Measurements from ENCODE around the gene ADGRG3. TPM values are rescaled to one million over a fixed set of nuclear protein-coding genes. Genes with fewer than 3 reads are reported as not detected.
"Not testable (repeated sequence)": the region's sequence is repeated elsewhere in the genome, so short reads cannot be mapped to it uniquely, and the experiment has no call there.

ADGRG3 gene
- total RNA-seq, 1 donor from 2014 or later = 0.60 TPM

GRCh38 chr16:57663917-57664661 lies 4.0 kb upstream of the ADGRG3 start:
- no peak for DNase-seq (ENCODE audit: low spot score)

DNA sequence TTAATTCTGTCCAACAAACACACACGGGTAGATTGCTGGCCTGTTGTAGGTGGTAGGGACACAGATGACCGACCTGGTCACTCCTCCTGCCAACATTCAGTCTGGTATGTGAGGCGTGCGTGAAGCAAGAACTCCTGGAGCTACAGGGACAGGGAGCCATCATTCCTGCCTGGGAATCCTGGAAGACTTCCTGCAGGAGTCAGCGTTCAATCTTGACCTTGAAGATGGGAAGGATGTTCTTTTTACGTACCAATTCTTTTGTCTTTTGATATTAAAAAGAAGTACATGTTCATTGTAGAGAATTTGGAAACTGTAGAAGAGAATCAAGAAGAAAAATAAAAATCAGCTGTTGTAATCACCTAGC lies 3.5 kb upstream of the ADGRG3 start:
- no peak for DNase-seq (ENCODE audit: low spot score)

DNA sequence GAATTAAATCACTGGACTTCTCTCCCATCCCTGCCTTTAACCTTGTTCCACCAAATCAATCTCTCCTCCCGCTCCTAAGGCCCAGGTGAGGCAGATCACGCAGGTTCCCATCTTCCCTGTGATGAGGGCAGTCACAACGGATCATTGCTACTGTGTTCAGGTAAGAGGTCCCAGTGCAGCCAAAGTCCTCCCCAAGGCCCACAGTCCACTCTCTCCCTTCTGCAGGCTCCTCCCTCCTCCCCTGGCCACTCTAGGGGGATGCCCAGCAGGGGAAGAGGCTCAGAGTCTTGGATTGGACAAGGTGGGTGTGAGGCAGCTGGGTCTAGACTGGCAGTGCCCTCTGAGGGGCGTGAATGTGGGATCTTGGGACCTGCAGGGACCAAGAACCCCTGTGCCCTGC lies 2.6 kb upstream of the ADGRG3 start:
- DNase-seq (ENCODE audit: low spot score) = no peak

- no peak for DNase-seq (ENCODE audit: low spot score)
Measured at GRCh38 chr16:57666353-57667047, 1.6 kb upstream of the ADGRG3 start.

DNA sequence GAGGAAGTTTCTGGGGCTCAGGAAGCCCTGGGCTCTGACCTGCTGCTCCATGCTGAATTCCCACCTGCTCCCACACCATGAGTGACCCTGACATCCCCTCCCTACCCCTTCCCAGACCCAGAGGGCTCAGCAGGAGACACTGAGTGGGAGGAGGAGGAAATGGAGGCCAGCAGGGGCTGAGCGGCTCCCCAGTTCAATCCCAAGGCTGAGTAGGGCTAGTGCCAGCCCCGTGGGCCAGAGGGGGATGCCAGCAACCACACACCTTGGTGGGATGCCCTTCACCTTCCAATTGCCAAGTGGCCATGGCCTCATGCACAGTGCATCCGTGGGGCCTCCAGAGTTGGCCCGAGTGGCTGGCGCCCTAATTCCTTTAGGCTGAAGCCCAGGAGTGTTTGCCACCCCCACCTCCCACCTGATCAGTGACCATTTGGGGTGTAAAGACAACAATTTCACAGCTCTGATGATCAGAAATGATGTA lies 1.0 kb upstream of the ADGRG3 start:
- DNase-seq (ENCODE audit: low spot score) = no peak

DNA sequence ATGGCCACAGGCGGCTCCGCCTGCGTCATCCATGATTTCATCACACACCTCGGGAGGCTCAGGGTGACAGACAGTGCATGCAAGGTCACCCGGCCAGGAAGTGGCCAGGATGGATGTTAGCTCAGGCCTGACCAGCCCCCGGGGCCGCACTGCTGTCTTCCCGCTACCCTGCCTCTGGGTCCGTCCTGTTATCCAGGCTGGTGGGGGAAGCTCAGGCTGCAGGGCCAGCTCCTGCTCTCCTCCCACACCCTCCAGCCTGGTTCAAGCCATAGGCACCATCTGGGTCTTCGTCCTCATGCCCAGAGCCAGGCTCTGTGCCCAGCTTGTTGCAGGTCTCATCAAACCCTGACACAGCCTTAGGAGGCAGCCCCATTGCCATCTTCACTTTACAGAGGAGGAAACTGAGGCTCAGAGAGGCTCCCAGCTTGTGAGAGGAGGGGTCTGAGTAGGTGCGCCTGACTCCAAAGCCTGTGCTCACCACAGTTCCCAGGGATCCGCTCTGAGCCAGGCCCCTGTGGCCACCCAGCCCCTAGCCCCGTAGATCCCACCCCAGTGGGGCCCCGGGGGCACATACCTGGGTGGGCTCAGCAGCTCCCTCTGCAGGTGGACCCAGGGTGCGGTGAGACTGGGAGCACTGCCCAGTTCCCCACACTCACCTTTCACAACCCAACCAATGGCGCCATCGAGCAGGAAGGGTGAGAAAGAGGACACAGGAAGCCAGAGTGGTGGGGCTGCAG lies 412 bp upstream of the ADGRG3 start:
- no peak for DNase-seq (ENCODE audit: low spot score)

- no peak for DNase-seq (ENCODE audit: low spot score)
Measured at GRCh38 chr16:57668630-57669475, 747 bp downstream of the ADGRG3 start.

GRCh38 chr16:57669476-57670162 lies 1.5 kb downstream of the ADGRG3 start:
- no peak for DNase-seq (ENCODE audit: low spot score)

DNA sequence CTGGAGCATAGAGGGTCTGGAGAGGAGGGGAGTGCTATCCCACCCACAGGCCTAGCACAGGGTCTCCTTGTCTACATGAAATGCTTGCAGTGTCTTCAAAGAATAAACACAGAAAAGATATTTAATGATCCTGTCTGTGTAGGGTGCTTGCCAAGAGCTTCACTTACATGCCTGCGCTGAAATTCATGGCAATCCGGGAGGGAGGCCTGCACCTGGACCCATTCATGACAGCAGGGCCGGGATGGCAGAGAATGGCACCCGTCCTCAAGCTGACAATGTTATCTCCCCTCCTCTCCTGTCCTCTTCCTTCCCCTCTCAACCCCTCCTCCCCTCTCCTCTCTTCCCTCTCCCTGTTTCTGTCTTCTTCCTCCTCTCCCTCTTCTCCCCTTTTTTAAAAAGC lies 2.1 kb downstream of the ADGRG3 start:
- DNase-seq (ENCODE audit: low spot score) = no peak

DNA sequence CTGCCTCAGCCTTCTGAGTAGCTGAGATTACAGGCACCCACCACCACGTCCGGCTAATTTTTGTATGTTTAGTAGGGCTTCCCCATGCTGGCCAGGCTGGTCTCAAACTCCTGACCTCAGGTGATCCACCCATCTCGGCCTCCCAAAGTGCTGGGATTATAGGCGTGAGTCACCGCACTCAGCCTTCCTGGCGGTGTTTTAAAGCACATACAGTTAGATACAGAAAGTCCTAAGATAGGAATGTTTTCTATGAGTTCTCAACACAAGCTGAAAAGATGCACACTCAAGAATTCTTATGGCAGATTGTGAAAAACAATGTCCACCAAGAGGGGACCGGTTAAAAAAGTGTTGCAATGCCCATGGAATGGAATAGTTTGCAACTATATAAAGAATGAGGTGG lies 3.3 kb downstream of the ADGRG3 start:
- not testable (repeated sequence) for DNase-seq (ENCODE audit: low spot score)

- no peak for DNase-seq (ENCODE audit: low spot score)
Measured at GRCh38 chr16:57672416-57672815, 4.3 kb downstream of the ADGRG3 start.

- no peak for DNase-seq (ENCODE audit: low spot score)
Measured at GRCh38 chr16:57672824-57673223, 4.7 kb downstream of the ADGRG3 start.

GRCh38 chr16:57675741-57676551 lies 7.8 kb downstream of the ADGRG3 start:
- no peak for DNase-seq (ENCODE audit: low spot score)

GRCh38 chr16:57676553-57677085 lies 8.5 kb downstream of the ADGRG3 start:
- DNase-seq (ENCODE audit: low spot score) = no peak

- peak; percentile 19 for DNase-seq (ENCODE audit: low spot score)
Measured at GRCh38 chr16:57677622-57678369, 9.7 kb downstream of the ADGRG3 start.

DNA sequence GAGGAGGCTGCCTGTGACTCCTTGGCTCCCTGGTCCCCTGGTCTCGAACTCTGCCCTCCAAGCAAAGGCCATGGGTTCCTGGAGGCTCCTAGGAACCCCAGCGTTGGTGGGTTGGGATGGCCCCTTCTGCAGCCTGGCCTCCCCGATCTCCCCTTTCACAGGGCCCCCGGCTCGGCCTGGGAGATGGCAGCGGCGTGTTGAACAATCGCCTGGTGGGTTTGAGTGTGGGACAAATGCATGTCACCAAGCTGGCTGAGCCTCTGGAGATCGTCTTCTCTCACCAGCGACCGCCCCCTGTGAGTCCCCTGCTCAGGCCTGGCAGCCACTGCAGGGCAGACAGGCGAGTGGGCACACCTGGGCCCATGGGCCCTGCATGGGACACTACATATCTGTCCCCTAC lies 10.9 kb downstream of the ADGRG3 start:
- DNase-seq (ENCODE audit: low spot score) = no peak

- DNase-seq (ENCODE audit: low spot score) = no peak
Measured at GRCh38 chr16:57679767-57680482, 11.8 kb downstream of the ADGRG3 start.

DNA sequence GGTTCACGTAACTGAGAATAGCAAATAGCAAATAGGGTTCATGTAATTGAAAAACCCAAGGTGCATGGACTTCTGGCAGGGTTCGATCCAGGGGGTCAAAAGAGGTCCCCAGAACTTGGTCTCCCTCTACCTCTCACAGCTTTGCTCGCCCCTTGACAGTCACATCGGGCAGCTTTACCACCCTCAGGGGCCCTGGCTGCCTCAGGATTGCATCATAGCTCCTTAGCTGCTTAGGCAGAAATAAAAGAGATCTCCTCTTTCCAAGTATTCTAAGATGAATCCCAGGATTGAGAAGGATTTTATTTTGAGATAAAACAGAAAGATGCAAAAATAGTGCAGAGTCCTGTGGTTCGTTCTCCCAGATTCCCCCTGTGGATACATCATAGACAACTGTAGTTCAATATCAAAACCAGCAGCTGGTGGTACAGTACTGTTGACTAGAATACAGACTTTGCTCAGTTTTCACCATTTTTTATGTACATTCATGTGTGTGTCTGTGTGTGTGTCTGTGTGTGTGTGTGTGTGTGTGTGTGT lies 12.8 kb downstream of the ADGRG3 start:
- no peak for DNase-seq (ENCODE audit: low spot score)

Measured in mucosa of gallbladder (tissue), 1 donor.